ENCODE results near the gene ADGRD2. TPM values are rescaled to one million over a fixed set of nuclear protein-coding genes. Genes with fewer than 3 reads are reported as not detected.

ADGRD2 gene
- total RNA-seq, 5 donors from 2014 or later (not counting 1 experiment from before 2014, with no cell fraction given): not detected

DNA sequence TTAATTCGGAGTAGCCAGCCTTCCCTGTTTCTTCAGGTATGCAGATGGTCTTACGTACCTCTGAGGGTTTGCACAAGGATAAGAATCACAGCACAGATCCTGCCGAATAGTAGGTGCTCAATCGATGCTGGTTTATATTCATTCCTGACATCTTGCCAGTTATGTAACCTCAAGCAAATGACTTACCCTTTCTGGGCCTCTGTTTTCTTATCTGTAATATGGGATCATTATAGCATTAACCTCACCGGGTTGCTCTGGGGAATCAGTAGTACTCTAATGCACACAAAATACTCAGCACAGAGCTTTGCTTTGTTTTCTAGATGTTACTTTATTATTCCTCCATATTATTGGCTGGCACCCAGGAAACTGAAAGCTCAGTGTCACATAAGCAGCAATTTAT lies 64.6 kb downstream of the ADGRD2 start:
- 88% methylated on average over 1 of the region's 5 CpGs for WGBS (ENCODE audit: insufficient coverage)
- CTCF ChIA-PET: no interaction called here
- H3K27ac Mint-ChIP-seq: no peak overlapping the region

DNA sequence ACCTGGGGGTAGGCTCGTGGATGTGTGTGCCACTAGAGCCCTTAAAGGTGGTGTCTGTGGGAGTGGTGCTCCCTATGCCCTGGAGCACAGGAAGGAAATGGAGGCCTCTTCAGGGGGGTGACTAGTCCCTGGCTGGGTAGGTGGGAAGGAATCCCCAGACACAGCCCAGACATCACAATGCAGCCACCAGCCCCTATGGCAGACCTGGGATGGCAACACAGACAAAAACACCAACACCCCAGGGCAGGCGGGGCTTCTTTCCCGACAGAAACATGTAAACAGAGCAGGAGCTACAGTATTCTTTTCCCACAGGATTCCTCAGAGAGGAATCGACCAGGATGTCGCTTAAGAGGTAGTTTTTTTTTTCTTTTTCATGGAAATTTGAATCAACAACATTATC lies 67.3 kb downstream of the ADGRD2 start:
- Mint-ChIP-seq H3K27ac (no peak overlapping the region), H3K27me3 (peaks cover 10 to 14% of the 10 kb centered on the region in 2 donors), H3K36me3 (no peaks in the 10 kb centered on the region), H3K4me3 (no peak overlapping the region), H3K4me1 (no peaks in the 10 kb centered on the region), H3K9me3 (no peaks in the 10 kb centered on the region)
- no peak overlapping the region for H3K4me3 ChIP-seq (ENCODE audit: control insufficient read depth in 1 of 2, extremely low read depth in 1 of 2, low read length in 1 of 2)
- WGBS (ENCODE audit: insufficient coverage): 40% methylated on average over 1 of the region's 5 CpGs
- H3K27me3 ChIP-seq (replicated peaks in 1 of 2; ENCODE audit: control insufficient read depth in 2 of 2, extremely low read depth in 1 of 2, insufficient read depth in 2 of 2, low read length in 1 of 2): peaks cover 0 to 37% of the 10 kb centered on the region in 2 experiments
- H3K9me3 ChIP-seq: no peaks in the 10 kb centered on the region
- ChIA-PET CTCF (no interaction called here), POLR2A (no interaction called here)
- H3K27ac ChIP-seq (ENCODE audit: low read length): no peak overlapping the region
- DNase-seq (no peak), ATAC-seq (replicated peaks in 1 of 4) (no peak)
- H3K36me3 ChIP-seq (ENCODE audit: control insufficient read depth in 2 of 2, extremely low read depth in 1 of 2, insufficient read depth in 1 of 2, low read length in 1 of 2): no peaks in the 10 kb centered on the region
- H3K4me1 ChIP-seq (ENCODE audit: control insufficient read depth in 1 of 2, extremely low read depth in 1 of 2, insufficient read depth in 2 of 2, low read length in 2 of 2): no peaks in the 10 kb centered on the region

More for the DNA sequence above, 64.6 kb downstream of the ADGRD2 start:
- POLR2A ChIA-PET: no interaction called here
- H3K36me3 ChIP-seq (ENCODE audit: control insufficient read depth in 2 of 2, extremely low read depth in 1 of 2, insufficient read depth in 1 of 2, low read length in 1 of 2): no peaks in the 10 kb centered on the region
- peaks cover 8% of the 10 kb centered on the region in 2 donors for H3K27me3 Mint-ChIP-seq
- H3K9me3 Mint-ChIP-seq: no peaks in the 10 kb centered on the region
- H3K27ac ChIP-seq (ENCODE audit: low read length): no peak overlapping the region
- H3K27me3 ChIP-seq (replicated peaks in 1 of 2; ENCODE audit: control insufficient read depth in 2 of 2, extremely low read depth in 1 of 2, insufficient read depth in 2 of 2, low read length in 1 of 2): peaks cover 0 to 38% of the 10 kb centered on the region in 2 experiments
- H3K9me3 ChIP-seq: no peaks in the 10 kb centered on the region
- peaks cover 0 to 6% (median 0%) of the 10 kb centered on the region in 3 donors for H3K4me1 Mint-ChIP-seq
- no peak overlapping the region for H3K4me3 Mint-ChIP-seq
- no peaks in the 10 kb centered on the region for H3K36me3 Mint-ChIP-seq
- no peak overlapping the region for H3K4me3 ChIP-seq (ENCODE audit: control insufficient read depth in 1 of 2, extremely low read depth in 1 of 2, low read length in 1 of 2)
- ATAC-seq (replicated peaks in 1 of 4) (no peak), DNase-seq (no peak)
- no peaks in the 10 kb centered on the region for H3K4me1 ChIP-seq (ENCODE audit: control insufficient read depth in 1 of 2, extremely low read depth in 1 of 2, insufficient read depth in 2 of 2, low read length in 2 of 2)

DNA sequence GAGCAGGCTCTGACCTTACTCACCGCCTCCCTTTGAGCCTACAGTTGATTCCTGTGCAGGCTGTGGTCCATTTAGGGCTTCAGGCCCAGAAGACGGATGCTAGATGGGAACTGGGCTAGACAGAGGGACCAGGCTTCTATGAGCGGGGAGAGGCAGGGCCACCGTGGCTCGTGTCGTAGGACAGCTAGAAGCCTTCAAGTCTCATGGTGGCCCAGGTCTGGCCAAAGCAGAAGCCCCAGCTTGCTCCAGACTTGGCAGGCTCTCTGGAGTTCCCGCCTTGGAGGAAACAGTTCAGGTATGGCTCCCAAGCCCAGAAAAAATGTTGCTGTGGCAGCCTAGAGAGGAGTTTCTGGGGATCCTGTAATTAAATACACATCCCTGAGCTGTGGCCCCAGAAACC lies 67.9 kb downstream of the ADGRD2 start:
- Histone ChIP-seq H3K27ac (ENCODE audit: low read length) (no peak overlapping the region), H3K4me1 (ENCODE audit: control insufficient read depth in 1 of 2, extremely low read depth in 1 of 2, insufficient read depth in 2 of 2, low read length in 2 of 2) (no peaks in the 10 kb centered on the region), H3K4me3 (ENCODE audit: control insufficient read depth in 1 of 2, extremely low read depth in 1 of 2, low read length in 1 of 2) (no peak overlapping the region), H3K9me3 (no peaks in the 10 kb centered on the region), H3K36me3 (ENCODE audit: control insufficient read depth in 2 of 2, extremely low read depth in 1 of 2, insufficient read depth in 1 of 2, low read length in 1 of 2) (no peaks in the 10 kb centered on the region), H3K27me3 (replicated peaks in 1 of 2; ENCODE audit: control insufficient read depth in 2 of 2, extremely low read depth in 1 of 2, insufficient read depth in 2 of 2, low read length in 1 of 2) (peaks cover 0 to 38% of the 10 kb centered on the region in 2 experiments)
- ChIA-PET POLR2A (no interaction called here), CTCF (interaction anchor here in 1 of 2 donors (0.6 kb wide), 1 partner anchor 22 kb away, joined by 3 read pairs; no protein-coding TSS in a partner anchor)
- no peaks in the 10 kb centered on the region for H3K9me3 Mint-ChIP-seq
- H3K27me3 Mint-ChIP-seq: peaks cover 10 to 12% of the 10 kb centered on the region in 2 donors
- H3K36me3 Mint-ChIP-seq: no peaks in the 10 kb centered on the region
- 84% methylated on average over 7 of the region's 7 CpGs for WGBS (ENCODE audit: insufficient coverage)
- H3K4me3 Mint-ChIP-seq: no peak overlapping the region
- ATAC-seq (replicated peaks in 1 of 4) (no peak), DNase-seq (no peak)
- no peak overlapping the region for H3K27ac Mint-ChIP-seq
- H3K4me1 Mint-ChIP-seq: no peaks in the 10 kb centered on the region

DNA sequence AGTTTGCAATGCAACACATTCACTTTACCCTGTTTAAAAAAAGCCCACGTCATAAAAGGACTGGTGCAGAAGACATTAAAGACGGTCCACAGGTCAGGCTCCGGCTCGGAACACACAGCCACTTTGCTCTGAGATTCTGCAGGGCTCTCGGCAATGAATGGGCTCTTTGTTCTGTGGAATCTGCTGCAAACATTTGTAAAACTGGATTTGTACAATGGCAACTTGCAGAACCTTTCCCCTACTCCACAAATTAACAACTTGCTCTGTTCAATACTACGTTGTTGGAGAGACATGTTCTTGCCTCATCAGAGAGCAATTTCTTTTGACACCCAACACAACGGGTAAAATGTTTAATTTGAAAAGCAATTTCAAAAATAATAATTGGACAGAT lies 70.0 kb downstream of the ADGRD2 start:
- Histone ChIP-seq H3K27me3 (replicated peaks in 1 of 2; ENCODE audit: control insufficient read depth in 2 of 2, extremely low read depth in 1 of 2, insufficient read depth in 2 of 2, low read length in 1 of 2) (peaks cover 0 to 29% of the 10 kb centered on the region in 2 experiments), H3K4me3 (ENCODE audit: control insufficient read depth in 1 of 2, extremely low read depth in 1 of 2, low read length in 1 of 2) (no peak overlapping the region), H3K36me3 (ENCODE audit: control insufficient read depth in 2 of 2, extremely low read depth in 1 of 2, insufficient read depth in 1 of 2, low read length in 1 of 2) (no peaks in the 10 kb centered on the region), H3K4me1 (ENCODE audit: control insufficient read depth in 1 of 2, extremely low read depth in 1 of 2, insufficient read depth in 2 of 2, low read length in 2 of 2) (no peaks in the 10 kb centered on the region), H3K9me3 (no peaks in the 10 kb centered on the region), H3K27ac (ENCODE audit: low read length) (no peak overlapping the region)
- no peak overlapping the region for H3K4me3 Mint-ChIP-seq
- POLR2A ChIA-PET: no interaction called here
- peaks cover 10 to 11% of the 10 kb centered on the region in 2 donors for H3K27me3 Mint-ChIP-seq
- CTCF ChIA-PET: no interaction called here
- no peak overlapping the region for H3K27ac Mint-ChIP-seq
- H3K4me1 Mint-ChIP-seq: no peaks in the 10 kb centered on the region
- ATAC-seq (replicated peaks in 1 of 4): no peak
- 95% methylated on average over 5 of the region's 7 CpGs for WGBS (ENCODE audit: insufficient coverage)
- no peak for DNase-seq
- H3K9me3 Mint-ChIP-seq: no peaks in the 10 kb centered on the region
- H3K36me3 Mint-ChIP-seq: no peaks in the 10 kb centered on the region

DNA sequence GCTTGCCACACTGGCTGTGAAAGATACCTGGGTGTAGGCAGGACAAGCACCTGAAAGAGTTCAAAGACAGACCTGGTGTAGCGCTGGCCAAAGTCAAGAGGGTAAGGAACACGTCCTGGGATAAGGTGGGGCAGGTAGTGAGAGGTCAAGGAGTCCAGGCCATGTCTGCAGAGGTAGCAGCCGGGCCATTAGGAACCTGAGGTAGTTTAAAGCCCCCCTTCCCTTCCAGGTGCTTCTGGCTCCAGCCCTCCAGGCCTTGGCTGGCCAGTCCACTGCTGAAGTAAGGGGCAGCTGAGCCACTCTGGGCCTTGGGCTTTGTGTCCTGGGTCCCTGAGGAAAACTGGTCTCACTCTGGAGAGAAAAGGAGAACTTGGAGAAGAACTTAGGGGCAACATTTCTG lies 70.9 kb downstream of the ADGRD2 start:
- no peaks in the 10 kb centered on the region for H3K4me1 ChIP-seq (ENCODE audit: control insufficient read depth in 1 of 2, extremely low read depth in 1 of 2, insufficient read depth in 2 of 2, low read length in 2 of 2)
- ATAC-seq (replicated peaks in 1 of 4) (no peak), DNase-seq (no peak)
- H3K27me3 Mint-ChIP-seq: peaks cover 10 to 11% of the 10 kb centered on the region in 2 donors
- H3K27ac ChIP-seq (ENCODE audit: low read length): no peak overlapping the region
- peaks cover 0 to 29% of the 10 kb centered on the region in 2 experiments for H3K27me3 ChIP-seq (replicated peaks in 1 of 2; ENCODE audit: control insufficient read depth in 2 of 2, extremely low read depth in 1 of 2, insufficient read depth in 2 of 2, low read length in 1 of 2)
- no peak overlapping the region for H3K27ac Mint-ChIP-seq
- POLR2A ChIA-PET: no interaction called here
- H3K4me3 ChIP-seq (ENCODE audit: control insufficient read depth in 1 of 2, extremely low read depth in 1 of 2, low read length in 1 of 2): no peak overlapping the region
- no peak overlapping the region for H3K4me3 Mint-ChIP-seq
- no peaks in the 10 kb centered on the region for H3K36me3 ChIP-seq (ENCODE audit: control insufficient read depth in 2 of 2, extremely low read depth in 1 of 2, insufficient read depth in 1 of 2, low read length in 1 of 2)
- H3K36me3 Mint-ChIP-seq: no peaks in the 10 kb centered on the region
- H3K9me3 Mint-ChIP-seq: no peaks in the 10 kb centered on the region
- no peaks in the 10 kb centered on the region for H3K9me3 ChIP-seq
- no peaks in the 10 kb centered on the region for H3K4me1 Mint-ChIP-seq
- 40% methylated on average over 1 of the region's 3 CpGs for WGBS (ENCODE audit: insufficient coverage)
- CTCF ChIA-PET: no interaction called here

DNA sequence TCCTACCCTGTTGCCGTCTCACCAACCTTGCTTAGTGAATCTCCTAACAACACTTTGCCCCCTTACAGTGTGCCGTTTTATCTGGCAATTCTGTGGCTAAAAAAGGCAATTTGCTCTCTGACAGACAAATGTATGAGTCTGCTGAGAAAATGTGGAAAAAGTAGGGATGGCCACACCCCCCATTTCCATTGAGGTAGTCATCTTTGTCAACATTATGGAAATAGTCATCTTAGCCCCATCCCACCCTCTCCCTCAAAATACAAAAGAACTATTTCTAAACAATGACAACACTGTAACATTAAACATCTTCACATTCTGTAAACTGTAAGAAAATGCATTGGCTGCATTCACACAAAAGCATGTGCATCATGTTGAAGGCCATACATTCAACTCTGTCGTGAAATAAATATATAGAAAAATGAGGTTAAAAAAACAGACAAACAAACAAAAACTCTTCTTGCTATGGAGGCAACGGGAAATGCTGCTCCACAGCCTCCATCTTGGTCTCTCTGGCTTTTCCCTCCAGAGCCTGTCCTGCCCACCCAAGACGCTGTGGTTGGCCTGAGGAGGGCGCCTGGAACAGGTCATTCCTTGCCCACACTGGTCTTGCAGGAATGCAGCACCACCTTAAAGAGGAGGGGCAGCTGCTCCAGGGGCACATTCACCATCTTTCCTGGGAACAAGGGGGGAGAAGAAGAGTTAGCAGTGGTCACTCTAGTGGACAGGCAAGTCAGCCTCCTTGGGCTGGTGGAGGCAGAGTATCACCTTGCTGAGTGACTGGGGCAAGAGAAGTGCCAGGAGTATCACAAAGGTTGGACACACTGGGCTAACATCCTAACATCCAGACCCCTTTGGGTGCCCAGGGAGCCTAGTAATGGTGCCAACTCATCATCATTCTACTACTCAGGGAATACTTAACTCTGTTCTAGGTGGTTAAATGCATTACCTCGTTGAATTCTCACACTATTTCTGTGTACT lies 72.2 kb downstream of the ADGRD2 start:
- Mint-ChIP-seq H3K36me3 (no peaks in the 10 kb centered on the region), H3K4me1 (no peaks in the 10 kb centered on the region), H3K9me3 (no peaks in the 10 kb centered on the region), H3K27ac (no peak overlapping the region), H3K27me3 (peaks cover 10% of the 10 kb centered on the region in 2 donors), H3K4me3 (no peak overlapping the region)
- ChIA-PET CTCF (interaction anchor here in 1 of 2 donors (0.6 kb wide), 1 partner anchor 106 kb away, joined by 3 read pairs; no protein-coding TSS in a partner anchor), POLR2A (no interaction called here)
- Histone ChIP-seq H3K4me3 (ENCODE audit: control insufficient read depth in 1 of 2, extremely low read depth in 1 of 2, low read length in 1 of 2) (no peak overlapping the region), H3K27ac (ENCODE audit: low read length) (no peak overlapping the region), H3K27me3 (replicated peaks in 1 of 2; ENCODE audit: control insufficient read depth in 2 of 2, extremely low read depth in 1 of 2, insufficient read depth in 2 of 2, low read length in 1 of 2) (peaks cover 0 to 24% of the 10 kb centered on the region in 2 experiments), H3K4me1 (ENCODE audit: control insufficient read depth in 1 of 2, extremely low read depth in 1 of 2, insufficient read depth in 2 of 2, low read length in 2 of 2) (no peaks in the 10 kb centered on the region), H3K9me3 (no peaks in the 10 kb centered on the region), H3K36me3 (ENCODE audit: control insufficient read depth in 2 of 2, extremely low read depth in 1 of 2, insufficient read depth in 1 of 2, low read length in 1 of 2) (no peaks in the 10 kb centered on the region)
- DNase-seq (no peak), ATAC-seq (replicated peaks in 1 of 4) (no peak)
- WGBS (ENCODE audit: insufficient coverage): 100% methylated on average over 1 of the region's 7 CpGs
